Measurements from ENCODE around the gene CYYR1. TPM values are rescaled to one million over a fixed set of nuclear protein-coding genes. Genes with fewer than 3 reads are reported as not detected.
A peak's percentile ranks its signal among the peaks of the same experiment; 100 is the strongest.

CYYR1 gene
- total RNA-seq, 1 donor from 2014 or later, result 40.7 TPM

DNA sequence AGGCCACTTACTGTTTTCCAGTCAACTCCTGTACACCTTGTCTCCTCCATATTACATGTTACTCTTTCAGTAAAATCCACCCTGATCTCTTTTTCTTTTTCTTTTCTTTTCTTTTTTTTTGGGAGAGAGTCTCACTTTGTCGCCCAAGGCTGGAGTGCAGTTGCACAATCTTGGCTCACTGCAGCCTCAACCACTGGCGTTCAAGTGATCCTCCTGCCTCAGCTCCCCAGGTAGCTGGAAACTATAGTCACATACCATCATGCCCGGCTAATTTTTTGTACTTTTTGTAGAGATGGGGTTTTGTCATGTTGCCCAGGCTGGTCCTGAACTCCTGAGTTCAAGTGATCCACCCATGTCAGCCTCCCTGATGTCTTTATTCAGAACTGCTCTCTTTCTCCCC is 57.8 kb downstream of the CYYR1 start:
- no peak overlapping the region for H3K27ac Mint-ChIP-seq (ENCODE audit: unreplicated experiment)
- no peak overlapping the region for H3K4me3 Mint-ChIP-seq (ENCODE audit: unreplicated experiment)
- H3K36me3 Mint-ChIP-seq (ENCODE audit: unreplicated experiment), result peaks cover 14% of the 10 kb centered on the region
- TF ChIP-seq, protein P1, sequence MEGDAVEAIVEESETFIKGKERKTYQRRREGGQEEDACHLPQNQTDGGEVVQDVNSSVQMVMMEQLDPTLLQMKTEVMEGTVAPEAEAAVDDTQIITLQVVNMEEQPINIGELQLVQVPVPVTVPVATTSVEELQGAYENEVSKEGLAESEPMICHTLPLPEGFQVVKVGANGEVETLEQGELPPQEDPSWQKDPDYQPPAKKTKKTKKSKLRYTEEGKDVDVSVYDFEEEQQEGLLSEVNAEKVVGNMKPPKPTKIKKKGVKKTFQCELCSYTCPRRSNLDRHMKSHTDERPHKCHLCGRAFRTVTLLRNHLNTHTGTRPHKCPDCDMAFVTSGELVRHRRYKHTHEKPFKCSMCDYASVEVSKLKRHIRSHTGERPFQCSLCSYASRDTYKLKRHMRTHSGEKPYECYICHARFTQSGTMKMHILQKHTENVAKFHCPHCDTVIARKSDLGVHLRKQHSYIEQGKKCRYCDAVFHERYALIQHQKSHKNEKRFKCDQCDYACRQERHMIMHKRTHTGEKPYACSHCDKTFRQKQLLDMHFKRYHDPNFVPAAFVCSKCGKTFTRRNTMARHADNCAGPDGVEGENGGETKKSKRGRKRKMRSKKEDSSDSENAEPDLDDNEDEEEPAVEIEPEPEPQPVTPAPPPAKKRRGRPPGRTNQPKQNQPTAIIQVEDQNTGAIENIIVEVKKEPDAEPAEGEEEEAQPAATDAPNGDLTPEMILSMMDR (IDR thresholded peaks at IDR 0.05; ENCODE audit: partially characterized antibody, unreplicated experiment), result no peak
- H3K4me1 Mint-ChIP-seq (ENCODE audit: low read depth, unreplicated experiment), result peaks cover 18% of the 10 kb centered on the region
- peaks cover 12% of the 10 kb centered on the region for H3K27me3 Mint-ChIP-seq (ENCODE audit: unreplicated experiment)
- DNase-seq, result no peak
- H3K9me3 Mint-ChIP-seq (ENCODE audit: unreplicated experiment), result peaks cover 10% of the 10 kb centered on the region

- H3K4me1 Mint-ChIP-seq (ENCODE audit: low read depth, unreplicated experiment), result peaks cover 19% of the 10 kb centered on the region
- DNase-seq, result no peak
- TF ChIP-seq, protein P1 (IDR thresholded peaks at IDR 0.05; ENCODE audit: partially characterized antibody, unreplicated experiment), result no peak
- H3K36me3 Mint-ChIP-seq (ENCODE audit: unreplicated experiment), result peaks cover 5% of the 10 kb centered on the region
- no peak overlapping the region for H3K4me3 Mint-ChIP-seq (ENCODE audit: unreplicated experiment)
- H3K27me3 Mint-ChIP-seq (ENCODE audit: unreplicated experiment), result peaks cover 4% of the 10 kb centered on the region
- peak overlapping the region; percentile 0 for H3K27ac Mint-ChIP-seq (ENCODE audit: unreplicated experiment)
- peaks cover 4% of the 10 kb centered on the region for H3K9me3 Mint-ChIP-seq (ENCODE audit: unreplicated experiment)
These were observed 59.9 kb downstream of the CYYR1 start for GRCh38 chr21:26513212-26513611.

DNA sequence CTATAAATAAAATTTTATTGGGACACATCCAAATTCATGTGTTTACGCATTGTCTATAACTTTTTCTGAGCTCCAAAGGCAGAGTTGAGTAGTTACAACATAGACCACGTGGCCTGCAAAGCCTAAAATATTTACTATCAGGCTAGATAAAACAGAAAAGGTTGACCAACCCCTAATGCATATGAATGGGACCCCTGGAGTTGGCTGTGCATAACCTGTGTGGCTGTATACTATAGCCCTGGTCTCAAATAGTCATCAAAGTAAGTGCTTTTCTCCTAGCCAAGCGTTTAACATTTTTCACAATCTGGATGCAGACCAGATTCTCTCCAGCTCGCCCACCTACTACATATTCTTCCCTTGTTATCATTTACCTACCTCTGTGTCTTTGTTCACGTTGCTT is 60.4 kb downstream of the CYYR1 start:
- peak overlapping the region; percentile 0 for H3K27ac Mint-ChIP-seq (ENCODE audit: unreplicated experiment)
- no peak overlapping the region for H3K4me3 Mint-ChIP-seq (ENCODE audit: unreplicated experiment)
- H3K4me1 Mint-ChIP-seq (ENCODE audit: low read depth, unreplicated experiment), result peaks cover 25% of the 10 kb centered on the region
- DNase-seq, result no peak
- H3K9me3 Mint-ChIP-seq (ENCODE audit: unreplicated experiment), result peaks cover 2% of the 10 kb centered on the region
- peaks cover 2% of the 10 kb centered on the region for H3K27me3 Mint-ChIP-seq (ENCODE audit: unreplicated experiment)
- TF ChIP-seq, protein P1 (IDR thresholded peaks at IDR 0.05; ENCODE audit: partially characterized antibody, unreplicated experiment), result no peak
- no peaks in the 10 kb centered on the region for H3K36me3 Mint-ChIP-seq (ENCODE audit: unreplicated experiment)

DNA sequence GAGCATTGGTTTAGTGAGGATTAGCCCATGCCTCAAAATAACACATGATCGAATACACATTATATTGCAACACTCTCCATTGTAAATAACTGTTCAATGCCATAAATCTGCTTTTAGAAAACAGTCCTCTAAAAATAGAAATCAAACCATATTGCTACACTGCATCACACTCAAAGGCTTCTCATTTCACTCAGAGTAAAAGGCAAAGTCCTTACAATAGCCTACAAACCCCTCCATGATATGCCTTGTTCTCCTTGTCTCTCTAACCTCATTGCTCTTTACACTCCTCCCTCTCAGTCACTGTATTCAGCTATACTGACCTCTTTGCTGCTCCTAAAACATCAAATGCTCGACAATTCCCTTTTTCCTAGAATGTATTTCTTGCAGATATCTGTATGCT is 64.2 kb downstream of the CYYR1 start:
- no peak for DNase-seq
- H3K36me3 Mint-ChIP-seq (ENCODE audit: unreplicated experiment), result no peaks in the 10 kb centered on the region
- no peak overlapping the region for H3K27ac Mint-ChIP-seq (ENCODE audit: unreplicated experiment)
- TF ChIP-seq, protein P1 (IDR thresholded peaks at IDR 0.05; ENCODE audit: partially characterized antibody, unreplicated experiment), result no peak
- H3K27me3 Mint-ChIP-seq (ENCODE audit: unreplicated experiment), result no peaks in the 10 kb centered on the region
- no peak overlapping the region for H3K4me3 Mint-ChIP-seq (ENCODE audit: unreplicated experiment)
- peaks cover 27% of the 10 kb centered on the region for H3K4me1 Mint-ChIP-seq (ENCODE audit: low read depth, unreplicated experiment)
- no peaks in the 10 kb centered on the region for H3K9me3 Mint-ChIP-seq (ENCODE audit: unreplicated experiment)

GRCh38 chr21:26506956-26507355 is 66.1 kb downstream of the CYYR1 start:
- DNase-seq, result no peak
- Mint-ChIP-seq H3K4me3 (ENCODE audit: unreplicated experiment) (no peak overlapping the region), H3K27ac (ENCODE audit: unreplicated experiment) (no peak overlapping the region), H3K27me3 (ENCODE audit: unreplicated experiment) (no peaks in the 10 kb centered on the region), H3K36me3 (ENCODE audit: unreplicated experiment) (no peaks in the 10 kb centered on the region), H3K9me3 (ENCODE audit: unreplicated experiment) (no peaks in the 10 kb centered on the region), H3K4me1 (ENCODE audit: low read depth, unreplicated experiment) (peaks cover 29% of the 10 kb centered on the region)
- TF ChIP-seq, protein P1 (IDR thresholded peaks at IDR 0.05; ENCODE audit: partially characterized antibody, unreplicated experiment), result no peak
